GM12865 (cell line): Measurements from ENCODE around the gene PDAP1.
"Not testable (repeated sequence)": the region's sequence is repeated elsewhere in the genome, so short reads cannot be mapped to it uniquely, and the experiment has no call there.

ENCODE experiments used
- DNase-seq: peaks from one replicate; pipeline ENCODE4 v3.0.0; 2010; ENCODE audit warnings: low read depth
- H3K4me3 ChIP-seq: 2 replicates; pipeline ENCODE4 v1.5.1; 2011; ENCODE audit warnings: mild to moderate bottlenecking, low read depth, low read length, control low read depth
- TF ChIP-seq, protein P1 (sequence below): IDR thresholded peaks from 2 replicates; pipeline ENCODE4 v1.5.1; 2011; ENCODE audit warnings: low read length, control low read depth, low read depth, inconsistent platforms; ENCODE audit not compliant: insufficient read depth; ENCODE audit errors: missing control alignments

PDAP1 gene

DNA sequence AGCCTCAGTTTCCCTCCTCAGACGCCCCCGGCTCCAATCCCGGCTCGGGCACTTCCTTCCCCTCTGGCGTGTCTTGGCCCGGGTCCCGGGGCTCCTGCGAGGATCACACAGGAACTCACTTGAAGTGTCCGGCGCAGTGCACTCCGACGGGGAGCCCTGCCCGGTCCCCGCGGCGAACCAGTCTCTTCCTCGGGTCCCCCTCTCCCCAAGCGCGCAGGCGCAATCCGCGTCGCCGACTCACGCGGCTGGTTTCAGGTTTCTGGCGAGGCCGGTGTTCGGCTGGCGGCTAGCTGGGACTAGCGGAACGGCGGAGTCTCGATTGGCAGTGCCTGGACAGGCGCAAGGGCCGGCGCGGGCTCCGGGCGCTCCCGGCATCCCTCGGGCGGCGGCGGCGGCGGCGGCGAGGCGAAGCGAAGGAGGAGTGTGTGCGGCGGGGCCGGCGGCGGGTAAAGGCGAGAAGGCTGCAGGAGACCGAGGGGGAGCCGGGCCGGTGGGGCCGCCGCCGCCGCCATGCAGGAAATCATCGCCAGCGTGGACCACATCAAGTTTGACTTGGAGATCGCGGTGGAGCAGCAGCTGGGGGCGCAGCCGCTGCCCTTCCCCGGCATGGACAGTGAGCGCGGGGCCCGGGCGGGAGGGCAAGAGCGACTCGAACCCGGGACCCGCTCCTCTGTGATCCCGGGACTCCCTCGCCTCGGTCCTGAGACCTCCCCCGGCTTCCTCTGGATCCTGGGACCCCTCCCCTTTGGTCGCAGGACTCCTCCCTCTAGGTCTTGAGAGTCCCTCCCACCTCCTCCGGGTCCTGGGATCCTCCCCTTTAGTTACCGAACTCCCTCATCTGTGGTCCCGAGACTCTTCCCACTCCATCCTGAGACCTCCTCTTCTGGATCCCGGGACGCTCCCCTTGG is 30.4 kb upstream of the PDAP1 start, which contains the start of the genes CPSF4 and PTCD1:
CPSF4 (plus strand) TSS at position 371 of the 908 bp plus-strand sequence; CDS start at position 511, 140 bp downstream.
PTCD1 (minus strand) TSS at position 226 of the 908 bp plus-strand sequence. CDS start 3,556 bp downstream, outside the sequence.
- peak; percentile 97 for DNase-seq
- peak within 1 kb of the TSS; percentile 95 for H3K4me3 ChIP-seq
- TF ChIP-seq, protein P1, sequence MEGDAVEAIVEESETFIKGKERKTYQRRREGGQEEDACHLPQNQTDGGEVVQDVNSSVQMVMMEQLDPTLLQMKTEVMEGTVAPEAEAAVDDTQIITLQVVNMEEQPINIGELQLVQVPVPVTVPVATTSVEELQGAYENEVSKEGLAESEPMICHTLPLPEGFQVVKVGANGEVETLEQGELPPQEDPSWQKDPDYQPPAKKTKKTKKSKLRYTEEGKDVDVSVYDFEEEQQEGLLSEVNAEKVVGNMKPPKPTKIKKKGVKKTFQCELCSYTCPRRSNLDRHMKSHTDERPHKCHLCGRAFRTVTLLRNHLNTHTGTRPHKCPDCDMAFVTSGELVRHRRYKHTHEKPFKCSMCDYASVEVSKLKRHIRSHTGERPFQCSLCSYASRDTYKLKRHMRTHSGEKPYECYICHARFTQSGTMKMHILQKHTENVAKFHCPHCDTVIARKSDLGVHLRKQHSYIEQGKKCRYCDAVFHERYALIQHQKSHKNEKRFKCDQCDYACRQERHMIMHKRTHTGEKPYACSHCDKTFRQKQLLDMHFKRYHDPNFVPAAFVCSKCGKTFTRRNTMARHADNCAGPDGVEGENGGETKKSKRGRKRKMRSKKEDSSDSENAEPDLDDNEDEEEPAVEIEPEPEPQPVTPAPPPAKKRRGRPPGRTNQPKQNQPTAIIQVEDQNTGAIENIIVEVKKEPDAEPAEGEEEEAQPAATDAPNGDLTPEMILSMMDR = no peak

DNA sequence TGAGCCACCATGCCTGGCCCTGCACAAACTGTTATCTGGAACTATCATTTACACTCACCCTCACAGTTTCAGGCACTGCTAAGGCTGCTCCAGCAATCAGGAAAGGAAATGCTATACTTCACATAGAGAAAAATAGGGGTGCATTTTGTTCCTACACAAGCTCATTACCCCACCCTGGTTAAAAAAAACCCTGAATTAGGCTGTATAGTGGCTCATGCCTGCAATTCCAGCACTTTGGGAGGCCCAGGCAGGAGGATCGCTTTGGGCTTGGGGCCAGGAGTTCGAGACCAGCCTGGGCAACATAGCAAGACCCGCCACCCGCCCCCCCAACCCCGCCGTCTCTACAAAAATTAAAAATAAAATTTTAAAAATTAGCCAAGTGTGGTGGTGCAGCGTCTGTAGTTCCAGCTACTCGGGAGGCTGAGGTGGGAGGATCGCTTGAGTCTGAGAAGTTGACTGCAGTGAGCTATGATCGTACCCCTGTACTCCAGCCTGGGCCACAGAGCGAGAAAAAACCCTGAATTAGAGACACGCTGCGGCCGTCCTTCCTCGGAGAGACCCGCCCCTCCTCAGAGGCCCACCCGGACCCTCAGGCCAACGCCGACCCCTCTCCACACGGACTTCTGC is 29.7 kb upstream of the PDAP1 start:
- H3K4me3 ChIP-seq = peak overlapping the region; percentile 95
- no peak for DNase-seq
- TF ChIP-seq, protein P1 = no peak

DNA sequence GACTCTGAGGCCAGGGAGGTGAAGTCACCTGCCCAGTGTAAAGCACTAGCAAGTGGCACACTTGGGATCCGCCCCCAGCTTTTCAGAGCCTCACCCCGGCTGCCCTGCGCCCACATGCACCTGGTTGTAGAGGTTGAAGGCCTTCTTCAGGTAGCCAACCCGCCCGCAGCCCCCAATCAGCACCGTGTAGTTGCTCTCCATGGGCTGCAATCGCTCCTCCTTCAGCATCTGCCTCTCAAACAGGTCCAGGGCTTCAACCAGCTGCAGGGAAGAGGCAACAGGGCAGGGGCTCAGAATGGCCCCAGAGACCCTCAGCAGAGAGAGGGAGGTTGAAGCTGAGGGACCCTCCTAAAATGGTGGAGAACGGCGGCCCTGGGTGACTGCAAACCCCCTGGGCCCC is 24.8 kb upstream of the PDAP1 start:
- DNase-seq = no peak
- TF ChIP-seq, protein P1 = no peak
- H3K4me3 ChIP-seq = no peak overlapping the region

DNA sequence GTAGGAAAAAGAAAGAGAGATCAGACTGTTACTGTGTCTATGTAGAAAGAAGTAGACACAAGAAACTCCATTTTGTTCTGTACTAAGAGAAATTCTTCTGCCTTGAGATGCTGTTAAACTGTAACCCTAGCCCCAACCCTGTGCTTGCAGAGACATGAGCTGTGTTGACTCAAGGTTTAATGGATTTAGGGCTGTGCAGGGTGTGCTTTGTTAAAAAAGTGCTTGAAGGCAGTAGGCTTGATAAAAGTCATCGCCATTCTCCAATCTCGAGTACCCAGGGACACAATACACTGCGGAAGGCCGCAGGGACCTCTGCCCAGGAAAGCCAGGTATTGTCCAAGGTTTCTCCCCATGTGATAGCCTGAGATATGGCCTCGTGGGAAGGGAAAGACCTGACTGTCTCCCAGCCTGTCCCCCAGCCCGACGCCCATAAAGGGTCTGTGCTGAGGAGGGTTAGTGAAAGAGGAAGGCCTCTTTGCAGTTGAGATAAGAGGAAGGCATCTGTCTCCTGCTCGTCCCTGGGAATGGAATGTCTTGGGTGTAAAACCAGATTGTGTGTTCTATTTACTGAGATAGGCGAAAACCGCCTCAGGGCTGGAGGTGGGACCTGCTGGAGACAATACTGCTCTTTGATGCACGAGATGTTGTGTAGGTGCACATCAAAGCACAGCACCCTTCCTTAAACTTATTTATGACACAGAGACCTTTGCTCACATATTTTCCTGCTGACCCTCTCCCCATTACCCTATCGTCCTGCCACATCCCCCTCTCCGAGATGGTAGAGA is 23.6 kb upstream of the PDAP1 start:
- not testable (repeated sequence) for H3K4me3 ChIP-seq, DNase-seq

DNA sequence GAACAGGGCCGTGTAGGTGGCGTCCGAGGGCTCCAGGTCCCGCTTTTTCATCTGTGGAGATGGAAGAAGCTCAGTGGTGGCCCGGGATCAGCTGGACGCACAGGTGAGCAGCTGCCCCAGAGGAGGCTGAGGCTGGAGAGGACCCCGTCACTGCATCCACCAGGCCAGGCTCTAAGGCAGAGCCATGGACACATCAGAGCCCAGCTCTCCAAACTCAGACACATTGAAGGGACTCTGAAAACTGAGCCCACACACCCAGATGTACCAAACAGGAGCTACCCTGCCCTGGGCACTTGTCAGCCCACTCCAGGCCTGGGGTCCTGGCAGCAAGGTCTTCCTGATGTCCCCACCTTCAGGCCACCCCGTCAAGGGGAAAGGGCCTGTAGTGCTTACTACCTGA is 21.4 kb upstream of the PDAP1 start:
- no peak for DNase-seq
- no peak overlapping the region for H3K4me3 ChIP-seq
- TF ChIP-seq, protein P1 = no peak

DNA sequence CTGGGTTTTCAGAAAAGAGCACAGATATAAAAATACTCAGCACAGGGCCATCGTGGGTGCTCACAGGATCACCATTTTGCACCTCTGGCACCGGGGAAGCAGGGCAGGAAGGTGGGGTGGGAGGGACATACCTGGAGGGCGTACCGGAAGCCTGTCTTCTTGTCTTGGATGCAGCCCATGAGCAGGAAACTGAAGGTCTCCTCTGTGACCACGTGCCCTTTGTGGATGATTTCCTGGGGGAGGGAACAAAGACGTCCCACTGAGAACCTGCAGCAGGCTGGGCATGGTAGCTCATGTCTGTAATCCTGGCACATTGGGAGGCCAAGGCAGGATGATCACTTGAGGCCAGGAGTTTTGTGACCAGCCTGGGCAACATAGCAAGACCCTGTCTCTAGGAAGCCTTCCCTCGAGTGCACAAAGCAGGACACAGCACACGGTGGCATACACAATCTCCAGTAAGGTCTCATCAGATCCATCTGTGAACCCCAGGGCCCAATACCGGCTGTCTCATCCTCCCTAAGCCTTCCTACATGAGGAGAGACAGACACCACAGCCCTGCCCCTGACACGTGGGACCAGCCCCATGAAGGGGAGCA is 20.7 kb upstream of the PDAP1 start:
- no peak for DNase-seq
- no peak overlapping the region for H3K4me3 ChIP-seq
- TF ChIP-seq, protein P1 = no peak
